Measurements from ENCODE around the gene NOS1AP.
"Not testable (repeated sequence)": the region's sequence is repeated elsewhere in the genome, so short reads cannot be mapped to it uniquely, and the experiment has no call there.

The NOS1AP gene

DNA sequence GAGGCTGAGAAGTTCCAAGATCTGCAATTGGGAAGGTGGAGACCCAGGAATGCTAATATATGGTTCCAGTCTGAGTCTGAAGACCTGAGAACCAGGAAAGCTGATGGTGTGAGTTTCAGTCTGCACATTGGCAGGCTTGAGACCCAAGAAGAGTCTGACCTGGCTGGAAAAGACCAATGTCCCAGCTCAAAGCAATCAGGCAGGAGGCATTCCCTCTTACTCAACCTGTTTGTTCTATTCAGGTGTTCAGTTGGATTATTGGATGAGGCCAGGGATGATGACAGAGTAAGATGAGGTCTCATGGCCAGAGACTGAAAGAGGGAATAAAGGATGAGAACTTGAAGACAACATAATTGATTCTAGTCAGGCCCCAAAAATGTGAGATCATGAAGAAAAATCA, 257.1 kb downstream of the NOS1AP start:
- no peak for DNase-seq

DNA sequence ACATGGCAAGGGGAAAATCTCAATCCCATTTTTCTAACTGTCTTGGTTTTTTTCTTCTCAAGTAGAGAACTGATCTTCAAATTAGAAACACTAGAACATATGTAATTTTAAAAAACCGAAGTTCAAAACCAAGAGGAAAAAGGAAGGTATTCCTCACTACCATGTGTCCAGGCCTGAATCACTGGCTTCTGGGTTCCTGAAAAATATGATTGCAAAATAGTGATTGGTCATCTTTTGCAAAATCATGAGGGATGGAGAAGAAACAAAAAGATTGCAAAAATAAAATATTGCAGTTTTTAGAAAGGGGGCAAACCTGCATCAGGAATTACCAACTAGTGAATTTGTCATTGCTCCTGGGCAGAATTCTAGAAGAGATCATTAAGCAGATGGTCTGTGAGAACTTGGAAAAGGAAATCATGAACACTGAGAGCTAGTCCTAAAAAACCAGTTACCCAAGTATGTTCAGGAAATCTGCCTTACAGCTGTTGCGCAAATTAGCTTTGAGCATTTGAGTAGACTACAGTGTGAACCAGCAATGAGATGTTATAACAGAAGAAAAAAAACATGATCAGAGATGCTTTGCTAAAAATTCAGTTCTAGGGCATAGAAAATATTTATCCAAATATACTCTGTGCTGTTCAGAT, 257.8 kb downstream of the NOS1AP start:
- DNase-seq, result peak in 1 of 58 donors; percentile 24

DNA sequence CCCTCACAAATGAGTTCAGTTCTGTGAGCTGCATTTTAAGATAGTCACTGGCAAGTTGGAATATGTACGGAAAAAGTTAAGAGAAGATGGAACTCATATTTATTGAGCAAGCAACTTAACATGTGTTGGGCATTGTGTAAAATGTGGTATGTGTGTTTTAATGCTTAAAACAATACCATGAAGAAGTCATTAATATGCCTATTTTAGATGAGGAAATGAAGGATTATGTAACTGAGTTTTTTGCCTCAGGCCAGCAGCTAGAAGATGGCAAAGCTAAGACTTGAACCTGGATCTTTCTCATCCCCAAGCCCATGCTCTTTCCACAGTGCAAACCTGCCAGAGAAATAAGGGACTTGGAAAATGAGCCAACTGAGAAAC, 258.3 kb downstream of the NOS1AP start:
- DNase-seq, result no peak

DNA sequence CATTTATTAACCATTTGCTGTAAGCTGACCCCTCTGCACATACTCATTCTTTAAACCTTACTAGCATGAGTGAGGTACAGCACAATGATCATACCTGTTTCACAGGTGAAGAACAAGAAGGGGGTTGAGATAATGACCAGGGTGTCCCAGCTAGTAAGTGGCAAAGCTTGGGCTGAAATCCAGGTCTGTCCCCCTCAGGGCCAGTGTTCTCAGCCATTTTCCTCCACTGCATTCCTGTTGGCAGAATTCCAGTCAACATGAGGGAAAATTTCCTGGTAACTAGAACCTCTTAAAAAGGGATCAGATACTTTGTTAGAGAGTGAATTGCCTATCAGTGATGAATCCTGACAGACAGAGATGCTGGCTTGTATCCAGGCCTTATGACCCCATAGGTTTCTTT, 259.0 kb downstream of the NOS1AP start:
- no peak for DNase-seq

DNA sequence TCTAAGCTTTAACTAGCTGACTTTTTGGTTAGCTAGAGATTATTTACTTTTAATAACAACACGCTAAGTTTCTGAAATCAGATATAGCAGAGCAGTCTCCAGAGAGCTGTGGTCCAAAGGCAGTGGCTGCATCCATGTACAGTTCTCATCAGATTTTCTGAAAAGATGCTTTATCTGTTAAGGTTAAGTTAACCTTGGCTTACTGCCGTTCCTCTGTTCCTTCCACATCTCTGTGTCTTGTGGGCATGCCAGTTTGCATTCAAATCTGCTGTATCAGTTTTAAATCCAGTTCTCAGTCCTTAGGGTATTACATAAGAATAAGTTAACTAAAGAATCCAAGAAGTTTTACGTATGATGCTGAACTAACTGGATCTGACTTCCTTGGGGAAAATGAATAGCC, 260.3 kb downstream of the NOS1AP start:
- DNase-seq, result no peak

DNA sequence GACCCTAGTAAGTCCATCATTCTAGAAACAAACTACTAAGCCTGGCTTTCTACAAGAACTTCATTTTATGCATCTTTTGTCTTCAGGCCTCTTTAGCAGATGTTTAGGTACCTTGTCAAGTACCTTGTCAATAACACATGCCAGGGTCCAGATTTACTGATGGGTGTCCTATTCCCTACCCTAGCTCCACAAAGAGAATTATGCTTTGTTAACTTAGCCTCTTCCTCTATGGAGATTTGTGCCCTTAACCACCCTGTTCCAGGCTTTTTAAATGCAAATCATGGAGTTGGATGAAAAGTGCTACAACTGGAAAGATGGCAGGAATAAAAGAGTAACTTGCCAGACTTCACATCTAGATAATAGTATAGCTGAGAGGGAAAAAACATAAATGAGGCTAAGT, 264.5 kb downstream of the NOS1AP start:
- no peak for DNase-seq

DNA sequence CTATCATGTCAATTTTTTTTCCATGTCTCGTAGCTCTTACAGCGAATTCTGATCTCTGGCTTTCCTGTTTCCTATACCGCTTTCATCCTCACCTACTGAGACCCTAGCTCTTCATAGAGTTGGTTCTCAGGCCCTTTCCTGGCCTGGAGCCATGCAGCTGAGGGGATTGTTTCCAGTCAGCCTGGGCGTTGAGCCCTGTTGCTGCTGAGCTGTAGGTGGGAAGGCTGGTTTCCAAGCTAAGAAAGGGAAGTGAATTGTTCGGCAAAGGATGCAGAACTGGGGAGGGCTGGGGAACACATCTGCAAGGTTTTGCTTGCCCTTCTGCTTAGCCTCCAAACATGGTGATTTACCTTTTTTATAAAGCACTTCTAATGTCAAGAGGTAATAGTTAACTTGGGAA, 265.6 kb downstream of the NOS1AP start:
- DNase-seq, result peak in 10 of 58 donors; percentile 2 to 12 (median 4)

DNA sequence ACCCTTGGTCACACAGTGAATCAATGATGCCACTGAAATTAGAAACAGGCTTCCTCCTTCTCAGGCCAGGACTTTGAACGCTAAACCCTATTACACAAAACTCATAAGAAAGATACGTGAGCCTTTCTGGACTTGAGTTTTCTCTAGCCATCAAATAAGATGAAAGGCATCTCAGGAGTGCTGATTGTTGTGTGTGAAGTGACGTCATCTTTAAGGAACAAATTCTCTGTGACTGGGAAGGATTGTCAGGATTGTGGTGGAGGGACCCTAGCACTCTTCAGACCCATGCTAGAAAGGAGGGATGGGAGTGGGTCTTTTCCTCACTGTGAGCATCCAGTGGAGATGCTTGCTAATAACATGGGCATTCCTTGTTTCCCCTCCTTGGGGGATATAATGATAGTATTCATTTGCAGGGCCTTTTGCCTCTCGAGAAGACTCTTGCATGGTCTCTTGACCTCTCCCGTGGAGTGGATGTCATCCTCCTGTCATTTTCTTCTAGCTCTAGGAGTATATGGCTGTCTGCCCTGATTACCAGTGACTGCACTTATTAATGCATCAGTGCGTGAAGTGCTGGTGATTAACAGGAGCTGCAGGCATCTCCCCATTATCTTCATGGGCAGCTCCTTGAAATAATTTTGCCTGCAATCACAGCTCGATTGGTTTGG, 267.3 kb downstream of the NOS1AP start:
- no peak for DNase-seq

DNA sequence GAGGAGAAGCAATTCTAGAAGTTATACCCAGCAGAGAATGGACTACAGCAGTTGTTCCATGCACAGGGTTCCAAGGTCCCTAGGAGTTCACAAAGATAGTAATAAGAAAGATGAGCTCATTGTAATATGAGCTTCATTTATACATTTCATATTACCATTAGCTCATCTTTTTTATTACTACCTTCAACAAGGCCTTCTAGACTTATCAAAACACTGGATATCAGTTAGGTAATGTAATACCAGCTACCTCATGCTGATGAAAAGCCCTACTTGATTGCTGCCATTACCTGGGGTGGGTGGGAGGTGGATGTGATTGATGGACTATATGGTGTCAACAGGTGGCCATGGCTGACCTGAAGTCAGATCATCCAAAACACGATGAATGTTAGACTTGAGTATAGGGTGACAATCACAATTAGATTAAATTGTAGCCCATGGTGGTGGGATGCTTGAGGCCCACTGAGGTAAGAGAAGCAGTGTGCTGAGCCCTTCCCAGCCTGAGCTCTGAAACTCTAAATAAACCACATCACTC, 273.0 kb downstream of the NOS1AP start:
- no peak for DNase-seq

DNA sequence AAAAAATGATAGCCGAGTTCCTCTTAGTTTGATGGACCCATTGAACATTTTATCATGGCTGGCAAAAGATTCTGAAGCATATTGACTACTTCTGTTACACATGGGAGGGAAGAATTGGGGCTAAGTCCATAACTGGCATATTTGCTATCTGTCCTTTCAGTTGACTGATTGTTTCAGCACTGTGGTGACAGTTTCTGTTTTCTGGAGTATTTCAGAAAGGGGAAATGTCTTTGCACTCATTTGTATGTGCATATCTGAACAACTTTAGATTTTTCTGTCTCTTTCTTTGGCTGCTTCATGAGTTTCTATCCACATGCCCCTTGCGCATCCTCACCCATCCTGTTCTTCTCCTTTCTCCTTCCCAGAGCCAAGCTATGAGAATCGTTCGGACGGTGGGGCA, 274.0 kb downstream of the NOS1AP start:
- DNase-seq, result no peak

DNA sequence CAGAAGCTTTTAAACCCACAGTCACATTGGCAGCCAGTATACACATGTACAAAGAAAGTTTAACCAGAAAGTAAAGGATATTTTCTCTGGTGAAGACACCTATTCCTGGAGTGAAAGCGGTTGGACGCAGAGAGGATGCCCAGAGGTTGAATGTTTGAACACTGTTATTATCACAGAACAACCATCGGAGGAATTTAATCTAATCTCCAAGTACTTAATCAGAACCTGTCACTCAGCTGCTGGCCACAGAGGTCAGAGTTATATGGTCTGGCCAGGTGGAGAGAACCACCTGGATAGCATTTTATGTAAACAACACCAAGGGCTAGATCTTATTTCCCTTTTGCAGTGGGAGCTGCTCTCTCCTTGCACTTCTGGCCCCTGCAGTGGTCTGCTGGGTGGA, 277.8 kb downstream of the NOS1AP start:
- no peak for DNase-seq

DNA sequence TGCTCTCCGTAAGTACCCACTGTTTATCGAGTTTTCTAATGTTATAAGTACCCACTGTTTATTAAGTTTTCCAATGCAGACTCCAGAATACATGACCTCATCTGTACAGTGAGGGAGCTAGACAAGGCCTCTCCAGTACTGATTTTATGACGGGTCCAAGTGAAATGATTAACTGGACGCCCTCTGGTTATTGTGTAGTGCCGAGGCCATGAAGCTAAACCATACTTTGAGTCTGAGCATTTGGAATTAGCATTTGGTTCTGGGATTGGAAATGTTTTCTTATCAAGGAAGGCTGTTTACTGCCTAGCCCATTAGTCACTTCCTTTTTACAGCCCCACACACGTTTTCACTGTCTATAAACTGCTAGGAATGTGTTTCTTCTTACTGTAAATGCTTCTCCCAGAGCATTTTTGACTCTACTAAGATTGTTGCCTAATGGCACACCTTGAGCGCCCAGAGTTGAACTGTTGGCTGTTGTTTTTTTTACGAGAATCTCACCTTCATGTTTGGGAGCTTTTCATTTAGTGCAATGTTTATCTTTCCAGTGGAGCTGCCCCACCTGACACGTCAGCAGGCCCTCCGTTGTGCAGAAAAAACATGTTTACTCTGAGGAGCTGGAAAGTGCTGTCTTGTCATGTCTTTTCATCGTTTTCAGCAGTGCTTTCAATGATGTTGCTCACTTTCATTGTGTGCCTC, 280.3 kb downstream of the NOS1AP start:
- DNase-seq, result no peak

DNA sequence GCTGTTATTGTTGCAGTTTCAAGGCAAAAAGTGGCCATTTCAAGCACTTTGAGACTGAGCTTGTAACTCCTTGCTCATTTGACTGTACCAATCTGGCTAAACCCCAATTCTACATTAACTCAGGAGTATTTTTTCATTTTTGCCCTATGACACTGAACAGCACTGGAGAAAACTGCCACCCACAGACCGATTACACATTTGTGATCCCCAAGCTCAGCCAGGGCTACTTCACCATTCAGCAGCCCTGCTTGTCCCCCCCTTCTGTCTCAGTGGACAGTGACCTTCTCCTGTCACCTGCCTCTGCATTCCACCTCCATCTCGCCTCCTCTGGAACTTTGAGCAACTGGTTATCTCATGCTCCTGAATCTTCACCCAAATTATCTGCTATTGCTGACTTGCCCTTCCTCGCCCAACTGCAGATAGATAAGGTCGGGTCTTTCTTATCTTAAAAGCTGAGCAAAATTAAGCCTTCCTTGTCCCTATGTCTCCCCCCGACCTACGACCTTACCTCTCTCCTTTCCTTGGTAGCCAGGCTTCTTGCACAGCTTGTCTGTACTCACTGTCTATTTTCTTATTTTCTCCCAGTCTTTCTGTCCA, 281.9 kb downstream of the NOS1AP start:
- DNase-seq, result no peak

DNA sequence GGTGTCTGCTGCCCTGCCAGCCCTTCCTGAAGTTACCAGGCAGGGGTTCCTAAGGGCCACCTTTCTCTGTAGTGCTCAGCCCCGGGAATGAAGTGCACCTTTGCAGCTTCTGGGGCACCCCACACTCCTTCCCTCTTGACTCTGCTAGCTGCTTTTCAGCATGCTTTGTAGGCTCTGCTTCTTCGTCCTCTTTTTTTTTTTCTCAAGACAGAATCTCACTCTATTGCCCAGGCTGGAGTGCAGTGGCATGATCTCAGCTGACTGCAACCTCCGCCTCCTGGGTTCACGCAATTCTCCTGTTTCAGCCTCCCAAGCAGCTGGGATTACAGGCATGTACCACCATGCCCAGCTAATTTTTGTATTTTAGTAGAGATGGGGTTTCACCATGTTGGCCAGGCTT, 282.4 kb downstream of the NOS1AP start:
- DNase-seq, result not testable (repeated sequence)

DNA sequence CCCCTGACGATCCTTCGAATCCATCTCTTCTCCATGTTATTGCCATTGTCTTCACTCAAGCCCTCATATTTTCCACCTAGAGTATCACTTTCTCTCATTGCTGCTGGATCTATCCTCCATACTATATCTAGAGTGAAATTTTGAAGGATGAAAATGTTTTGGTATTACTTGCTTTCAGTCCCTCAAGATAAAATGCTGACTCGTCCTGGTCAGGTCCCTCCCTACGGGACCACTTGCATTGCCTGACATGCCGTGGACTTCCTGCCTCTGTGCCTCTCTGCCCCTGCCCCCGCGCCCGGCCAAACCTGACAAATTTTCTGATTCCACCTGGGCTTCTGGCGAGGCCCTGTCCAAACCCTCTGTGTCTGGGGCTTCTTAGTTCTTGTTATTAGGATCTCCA, 283.6 kb downstream of the NOS1AP start:
- no peak for DNase-seq

DNA sequence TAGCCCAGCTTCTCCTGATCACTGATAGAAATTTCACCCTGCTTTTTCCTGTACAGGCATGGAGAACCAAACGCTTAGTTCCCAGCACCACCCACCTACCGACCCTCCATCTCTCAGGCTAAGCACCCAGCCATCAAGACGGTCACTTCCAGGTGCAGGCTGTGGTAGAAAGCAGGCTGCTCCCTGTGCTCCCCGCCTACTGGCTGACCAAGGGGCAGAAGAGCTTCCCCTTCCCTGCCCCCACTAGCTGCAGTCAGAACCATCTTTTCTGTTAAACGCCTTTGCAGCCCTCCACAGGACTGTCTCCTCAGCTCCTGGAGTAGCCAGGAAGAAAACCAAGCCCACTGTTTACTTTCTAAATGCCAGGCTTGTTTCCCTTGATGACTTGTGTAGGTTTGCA, 284.2 kb downstream of the NOS1AP start:
- no peak for DNase-seq

DNA sequence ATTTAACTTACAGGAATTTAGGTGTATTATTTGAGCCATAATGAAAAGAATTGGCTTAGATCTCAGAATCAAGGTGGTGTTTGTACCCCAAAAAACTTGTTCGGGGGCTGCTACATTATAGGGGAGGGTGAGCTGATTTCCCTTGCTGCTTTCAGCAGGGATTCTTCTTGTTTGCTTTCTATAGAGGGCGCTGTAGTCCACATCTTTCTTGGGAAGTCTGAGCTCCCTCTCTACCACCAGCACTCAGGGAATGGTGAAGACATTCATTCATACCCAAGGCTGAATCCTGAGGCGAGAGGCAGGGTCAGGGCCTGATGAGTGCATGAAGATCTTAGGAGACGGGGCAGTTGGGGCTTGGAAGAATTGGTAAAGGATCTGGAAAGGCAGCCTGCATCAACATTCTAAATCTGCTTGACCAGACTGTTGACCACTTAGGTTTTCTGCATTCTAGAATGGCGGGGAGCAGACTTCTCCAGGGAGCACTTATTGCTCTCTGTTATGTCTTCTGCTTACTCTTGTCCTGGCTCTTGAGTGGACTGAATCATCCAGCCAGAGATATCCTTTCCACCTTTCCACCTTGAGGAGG, 288.3 kb downstream of the NOS1AP start:
- no peak for DNase-seq

DNA sequence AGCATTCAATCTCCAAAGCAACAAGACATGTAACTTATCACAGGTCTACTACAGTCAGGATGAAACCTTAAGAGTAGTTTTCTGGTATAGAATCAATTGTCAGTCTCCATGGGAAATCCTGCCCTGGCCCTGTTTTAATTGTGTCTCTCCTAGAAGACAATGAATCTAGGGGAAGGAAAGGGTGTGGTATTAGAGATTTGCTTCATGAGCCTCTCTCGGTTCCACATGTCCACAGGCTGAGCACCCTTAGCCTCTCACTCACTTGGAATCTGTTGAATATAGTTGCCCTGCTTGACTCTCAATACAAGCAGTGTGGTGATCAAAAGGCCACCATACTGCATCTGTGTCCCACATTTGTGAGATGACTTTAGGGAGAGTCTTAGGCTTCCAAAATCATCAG, 289.4 kb downstream of the NOS1AP start:
- no peak for DNase-seq

DNA sequence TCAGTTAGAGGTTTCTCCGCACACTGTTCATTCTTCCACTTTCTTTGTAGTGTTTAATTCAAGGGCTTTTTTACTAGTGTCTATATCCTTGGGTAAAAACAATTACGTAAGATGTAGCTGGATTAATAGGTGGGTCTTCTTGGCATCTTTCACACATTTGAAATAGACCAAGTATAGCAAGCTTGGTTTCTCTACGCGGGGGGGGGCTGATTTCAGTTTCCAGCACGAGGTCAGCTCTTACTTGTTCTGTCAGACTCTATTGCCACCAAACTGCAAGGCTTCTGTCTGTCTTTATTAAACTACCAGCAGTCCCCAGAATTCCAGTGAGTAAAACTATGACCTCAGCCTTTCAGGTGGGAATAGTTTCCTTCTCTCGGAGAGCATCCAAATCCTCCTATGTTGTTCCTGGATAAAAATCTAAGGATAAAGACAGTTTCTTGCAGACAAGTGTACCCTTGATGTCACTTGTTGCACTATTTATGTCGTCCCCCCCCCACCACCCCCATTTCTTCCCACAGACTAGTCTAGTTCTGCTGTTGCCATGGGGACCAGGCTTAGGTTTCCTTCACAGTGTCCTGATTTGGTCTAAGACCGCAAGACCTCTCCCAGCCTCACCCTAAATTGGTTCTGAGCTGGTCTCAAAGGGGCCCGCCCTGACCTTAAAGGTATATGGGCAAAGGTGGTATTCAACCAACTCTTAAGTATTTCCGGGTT, 290.2 kb downstream of the NOS1AP start:
- DNase-seq, result no peak

DNA sequence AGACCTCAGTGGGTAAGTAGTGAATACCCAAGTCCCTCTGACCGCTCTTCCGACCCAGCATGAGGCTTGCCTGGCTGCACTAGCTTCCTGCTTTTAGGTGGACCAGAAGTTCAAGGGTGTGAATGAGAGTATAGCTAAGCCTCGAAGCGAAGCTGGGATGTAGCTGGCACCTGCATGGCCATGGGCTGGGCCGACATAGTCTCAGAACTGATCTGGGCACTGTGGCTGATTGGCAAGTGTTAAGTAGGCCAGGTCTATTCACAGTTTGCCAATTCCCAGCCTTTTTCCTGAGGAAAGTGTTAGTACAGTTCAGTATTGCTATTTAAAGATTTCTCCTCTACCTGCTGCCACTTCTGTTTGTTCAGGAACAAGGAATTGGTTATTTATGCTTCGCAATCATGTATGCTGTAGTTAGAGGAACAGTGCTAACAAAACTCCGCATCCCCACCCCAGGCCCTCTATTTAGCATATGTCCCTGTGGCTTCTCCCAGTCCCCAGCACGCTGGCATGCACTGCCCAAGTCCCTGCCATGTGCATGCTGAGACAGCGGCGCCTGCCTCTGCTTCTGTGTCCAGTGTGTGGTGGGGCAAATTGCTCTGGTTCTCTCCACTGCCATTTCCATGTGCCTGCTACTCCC, 290.9 kb downstream of the NOS1AP start:
- peak in 1 of 58 donors; percentile 15 for DNase-seq

DNA sequence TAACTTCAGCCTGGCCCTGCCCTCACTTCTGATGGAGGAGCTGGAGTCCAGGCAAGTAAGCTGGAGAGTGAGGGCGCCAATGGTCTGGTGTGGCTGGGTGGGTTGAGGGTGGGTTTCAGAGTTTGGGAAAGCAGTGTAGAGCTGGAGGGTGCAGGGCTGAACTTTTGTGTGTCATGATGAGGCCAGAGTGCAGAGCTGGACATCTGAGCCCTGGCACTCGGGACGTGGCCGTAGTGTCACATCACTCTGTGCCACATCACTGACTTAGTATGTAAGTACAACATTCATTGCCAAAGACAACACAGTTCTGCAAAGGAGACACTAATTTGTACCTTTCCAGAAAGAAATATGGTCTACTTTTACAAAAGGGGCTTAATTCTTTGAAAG, 291.4 kb downstream of the NOS1AP start:
- DNase-seq, result no peak
